GM12891 (cell line): ENCODE measurements around the gene TTLL1.

Experiments used
- DNase-seq: peaks from one replicate; pipeline ENCODE4 v3.0.0; 2011; ENCODE audit warnings: low spot score; ENCODE audit not compliant: insufficient read length
- FAIRE-seq: peaks from 2 replicates; lab custom pipeline; 2011; peaks lifted over from hg19 to GRCh38; lab: Jason Lieb, UNC
- PAX5 ChIP-seq: IDR thresholded peaks from 2 replicates; pipeline ENCODE4 v1.6.1; 2011; ENCODE audit warnings: low read length, moderate library complexity, mild to moderate bottlenecking; ENCODE audit not compliant: insufficient read depth, severe bottlenecking
- POLR2A ChIP-seq: IDR thresholded peaks from 2 replicates; pipeline ENCODE4 v1.6.1; 2011; ENCODE audit warnings: low read depth, low read length, control low read depth
- POLR2AphosphoS5 ChIP-seq: IDR thresholded peaks from 2 replicates; pipeline ENCODE4 v1.6.1; 2011; ENCODE audit warnings: low read depth, low read length, control low read depth
- POU2F2 ChIP-seq: IDR thresholded peaks from 2 replicates; pipeline ENCODE4 v1.6.1; 2011; ENCODE audit warnings: low read depth, mild to moderate bottlenecking, control low read depth, low read length, moderate library complexity
- SPI1 ChIP-seq: IDR thresholded peaks from 2 replicates; pipeline ENCODE4 v1.6.1; 2011; ENCODE audit warnings: low read depth, low read length, control low read depth
- TAF1 ChIP-seq: IDR thresholded peaks from 2 replicates; pipeline ENCODE4 v1.6.1; 2011; ENCODE audit warnings: low read depth, low read length, control low read depth

The TTLL1 gene

GRCh38 chr22:43013355-43014315 lies 75.6 kb downstream of the TTLL1 start:
- FAIRE-seq (peak; percentile 47), DNase-seq (no peak)
- no peak for TF ChIP-seq SPI1

GRCh38 chr22:43012390-43012789 lies 76.8 kb downstream of the TTLL1 start:
- TF ChIP-seq POLR2AphosphoS5 (no peak), SPI1 (no peak), PAX5 (no peak), POLR2A (no peak), POU2F2 (no peak), TAF1 (no peak)
- DNase-seq: no peak
- no peak for FAIRE-seq

- TF ChIP-seq SPI1 (no peak), POLR2AphosphoS5 (no peak), PAX5 (no peak), POU2F2 (no peak), TAF1 (no peak), POLR2A (no peak)
- no peak for FAIRE-seq
- no peak for DNase-seq
These were observed 78.1 kb downstream of the TTLL1 start for GRCh38 chr22:43011079-43011478.

GRCh38 chr22:43009444-43009843 lies 79.7 kb downstream of the TTLL1 start:
- FAIRE-seq: no peak
- no peak for TF ChIP-seq SPI1
- no peak for TF ChIP-seq PAX5
- no peak for TF ChIP-seq POU2F2
- no peak for TF ChIP-seq POLR2AphosphoS5
- TF ChIP-seq POLR2A: no peak
- TF ChIP-seq TAF1: no peak
- DNase-seq: no peak

- FAIRE-seq: no peak
- DNase-seq: no peak
These were observed 80.3 kb downstream of the TTLL1 start for GRCh38 chr22:43008921-43009320.

GRCh38 chr22:43008509-43008908 lies 80.7 kb downstream of the TTLL1 start:
- TF ChIP-seq POLR2AphosphoS5 (no peak), TAF1 (no peak), POLR2A (no peak), PAX5 (no peak), POU2F2 (no peak), SPI1 (no peak)
- FAIRE-seq (no peak), DNase-seq (no peak)

More at GRCh38 chr22:43008921-43009320, 80.3 kb downstream of the TTLL1 start:
- TF ChIP-seq PAX5: no peak
- TF ChIP-seq POLR2A: no peak
- TF ChIP-seq POLR2AphosphoS5: no peak
- TF ChIP-seq TAF1: no peak
- TF ChIP-seq SPI1: no peak
- TF ChIP-seq POU2F2: no peak

- peak; percentile 57 for FAIRE-seq
- no peak for DNase-seq
- TF ChIP-seq TAF1: no peak
- no peak for TF ChIP-seq PAX5
- TF ChIP-seq POU2F2: no peak
- TF ChIP-seq SPI1: no peak
- no peak for TF ChIP-seq POLR2AphosphoS5
- no peak for TF ChIP-seq POLR2A
These were observed 81.6 kb downstream of the TTLL1 start for GRCh38 chr22:43007519-43008102.

- DNase-seq (no peak), FAIRE-seq (peak; percentile 41)
- no peak for TF ChIP-seq POLR2A
- TF ChIP-seq POLR2AphosphoS5: no peak
- TF ChIP-seq PAX5: no peak
- TF ChIP-seq SPI1: no peak
- no peak for TF ChIP-seq POU2F2
- TF ChIP-seq TAF1: no peak
These were observed 82.4 kb downstream of the TTLL1 start for GRCh38 chr22:43006753-43007152.

GRCh38 chr22:43006016-43006505 lies 83.1 kb downstream of the TTLL1 start:
- DNase-seq (no peak), FAIRE-seq (no peak)
- no peak for TF ChIP-seq POLR2AphosphoS5

- no peak for DNase-seq
- no peak for TF ChIP-seq TAF1
- TF ChIP-seq SPI1: no peak
- no peak for TF ChIP-seq POLR2A
- TF ChIP-seq PAX5: no peak
- TF ChIP-seq POLR2AphosphoS5: no peak
- no peak for TF ChIP-seq POU2F2
- peak; percentile 54 for FAIRE-seq
These were observed 84.1 kb downstream of the TTLL1 start for GRCh38 chr22:43005106-43005505.
